ENCODE results near the gene ZNF609. TPM values are rescaled to one million over a fixed set of nuclear protein-coding genes. Genes with fewer than 3 reads are reported as not detected.

The ZNF609 gene
- total RNA-seq, 1 experiment from 2014 or later = 9.9 TPM

- Histone ChIP-seq H3K4me2 (ENCODE audit: low read length) (no peak overlapping the region), H3K4me3 (ENCODE audit: low read length) (no peak overlapping the region), H3K27me3 (ENCODE audit: low read length) (no peaks in the 10 kb centered on the region), H4K20me1 (ENCODE audit: low read length) (no peaks in the 10 kb centered on the region), H3K9me3 (ENCODE audit: low read length) (no peaks in the 10 kb centered on the region), H3K9me2 (replicated peaks; ENCODE audit: low read length) (no peaks in the 10 kb centered on the region), H2AFZ (ENCODE audit: low read length) (no peak overlapping the region), H3F3A (ENCODE audit: low read length, unreplicated experiment) (no peaks in the 10 kb centered on the region), H3K9ac (ENCODE audit: low read length) (no peak overlapping the region), H3K27ac (ENCODE audit: low read length) (no peak overlapping the region), H3K4me1 (ENCODE audit: insufficient read depth, low read length) (no peaks in the 10 kb centered on the region), H3K36me3 (ENCODE audit: low read depth, low read length) (no peaks in the 10 kb centered on the region), H3K79me2 (ENCODE audit: low read length) (no peaks in the 10 kb centered on the region)
- ATAC-seq = no peak
- CTCF ChIA-PET = interaction anchor here (0.6 kb wide), 1 partner anchor 35 kb away, joined by 3 read pairs; no protein-coding TSS in a partner anchor
- no TSS peak for BruUV-seq (replicated peaks)
- intact Hi-C loops (cut with micrococcal nuclease) = no loop called here
- DNase-seq = no peak
- TF ChIP-seq EZH2 (IDR thresholded peaks at IDR 0.05; ENCODE audit: low read length, unreplicated experiment) (no peak), EZH2phosphoT487 (IDR thresholded peaks at IDR 0.05; ENCODE audit: borderline replicate concordance, low read length) (no peak), CTCF (conservative IDR thresholded peaks at IDR 0.05; ENCODE audit: low read depth, low read length) (no peak)
- POLR2A ChIA-PET (ENCODE audit: unreplicated experiment) = no interaction called here
Measured at GRCh38 chr15:64500695-64501395, 40.5 kb downstream of the ZNF609 start.

- ChIA-PET POLR2A (ENCODE audit: unreplicated experiment) (no interaction called here), CTCF (no interaction called here)
- Histone ChIP-seq H4K20me1 (ENCODE audit: low read length) (no peaks in the 10 kb centered on the region), H3K4me1 (ENCODE audit: insufficient read depth, low read length) (no peaks in the 10 kb centered on the region), H3K79me2 (ENCODE audit: low read length) (no peaks in the 10 kb centered on the region), H3K27ac (ENCODE audit: low read length) (no peak overlapping the region), H3F3A (ENCODE audit: low read length, unreplicated experiment) (no peaks in the 10 kb centered on the region), H2AFZ (ENCODE audit: low read length) (no peak overlapping the region), H3K4me3 (ENCODE audit: low read length) (no peak overlapping the region), H3K9ac (ENCODE audit: low read length) (no peak overlapping the region), H3K4me2 (ENCODE audit: low read length) (no peak overlapping the region), H3K27me3 (ENCODE audit: low read length) (no peaks in the 10 kb centered on the region), H3K36me3 (ENCODE audit: low read depth, low read length) (no peaks in the 10 kb centered on the region), H3K9me3 (ENCODE audit: low read length) (no peaks in the 10 kb centered on the region), H3K9me2 (replicated peaks; ENCODE audit: low read length) (no peaks in the 10 kb centered on the region)
- no peak for ATAC-seq
- TF ChIP-seq EZH2phosphoT487 (IDR thresholded peaks at IDR 0.05; ENCODE audit: borderline replicate concordance, low read length) (no peak), CTCF (conservative IDR thresholded peaks at IDR 0.05; ENCODE audit: low read depth, low read length) (no peak), EZH2 (IDR thresholded peaks at IDR 0.05; ENCODE audit: low read length, unreplicated experiment) (no peak)
- intact Hi-C loops (cut with micrococcal nuclease) = no loop called here
- no TSS peak for BruUV-seq (replicated peaks)
- no peak for DNase-seq
Measured at GRCh38 chr15:64501396-64501715, 41.0 kb downstream of the ZNF609 start.

DNA sequence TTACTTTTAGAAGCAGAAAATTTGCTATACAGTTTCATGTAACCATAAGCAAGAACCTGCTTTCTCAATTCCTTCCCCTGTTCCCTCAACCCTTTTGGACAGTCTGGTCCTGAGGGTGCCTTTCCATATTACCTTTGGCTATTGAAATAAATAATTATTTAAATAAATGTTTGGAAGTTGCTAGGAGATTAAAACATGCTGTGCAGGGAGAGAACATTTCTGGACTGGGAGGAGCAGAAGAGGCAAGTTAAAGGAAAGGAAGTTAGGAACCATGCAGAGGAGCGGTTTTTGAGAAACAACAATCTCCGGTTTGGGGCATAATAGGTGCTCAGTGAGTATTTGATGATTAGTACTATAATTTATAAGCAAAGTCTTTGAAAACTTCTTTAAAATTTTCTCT, 41.8 kb downstream of the ZNF609 start:
- ATAC-seq = no peak
- Histone ChIP-seq H3K9ac (ENCODE audit: low read length) (no peak overlapping the region), H3K4me1 (ENCODE audit: insufficient read depth, low read length) (no peaks in the 10 kb centered on the region), H3K9me3 (ENCODE audit: low read length) (no peaks in the 10 kb centered on the region), H3K27ac (ENCODE audit: low read length) (no peak overlapping the region), H3F3A (ENCODE audit: low read length, unreplicated experiment) (no peaks in the 10 kb centered on the region), H3K36me3 (ENCODE audit: low read depth, low read length) (no peaks in the 10 kb centered on the region), H3K9me2 (replicated peaks; ENCODE audit: low read length) (no peaks in the 10 kb centered on the region), H3K27me3 (ENCODE audit: low read length) (no peaks in the 10 kb centered on the region), H3K79me2 (ENCODE audit: low read length) (no peaks in the 10 kb centered on the region), H3K4me2 (ENCODE audit: low read length) (no peak overlapping the region), H4K20me1 (ENCODE audit: low read length) (no peaks in the 10 kb centered on the region), H2AFZ (ENCODE audit: low read length) (no peak overlapping the region), H3K4me3 (ENCODE audit: low read length) (no peak overlapping the region)
- ChIA-PET CTCF (interaction anchor here (0.6 kb wide), 1 partner anchor 188 kb away, joined by 4 read pairs; no protein-coding TSS in a partner anchor), POLR2A (ENCODE audit: unreplicated experiment) (no interaction called here)
- intact Hi-C loops (cut with micrococcal nuclease) = no loop called here
- TF ChIP-seq EZH2 (IDR thresholded peaks at IDR 0.05; ENCODE audit: low read length, unreplicated experiment) = no peak
- no peak for TF ChIP-seq CTCF (conservative IDR thresholded peaks at IDR 0.05; ENCODE audit: low read depth, low read length)
- TF ChIP-seq EZH2phosphoT487 (IDR thresholded peaks at IDR 0.05; ENCODE audit: borderline replicate concordance, low read length) = no peak
- no peak for DNase-seq
- BruUV-seq (replicated peaks) = no TSS peak
